Thoracic aorta (tissue), 2 donors: ENCODE results near the gene MSRB3. TPM values are rescaled to one million over a fixed set of nuclear protein-coding genes. Genes with fewer than 3 reads are reported as not detected.

Experiments used
- ATAC-seq: fragments of 150-250 bp; one replicate; pipeline ENCODE4 v1.8.0; 2017; ENCODE audit warnings: low read depth; ENCODE audit not compliant: insufficient number of reproducible peaks, low FRiP score
- DNase-seq: peaks from one replicate; pipeline ENCODE4 v3.0.0-alpha.2; 2020; ENCODE audit warnings: low spot score
- H3K27ac ChIP-seq, 2 donors: fragments of 200-600 bp; sonication (generic); 1 replicate in 1 of 2; 2 replicates in 1 of 2; pipeline ENCODE4 v1.5.1; 2016; ENCODE audit warnings: mild to moderate bottlenecking in 2 of 2, moderate library complexity in 2 of 2
- H3K27me3 ChIP-seq: fragments of 200-600 bp; sonication (generic); replicated peaks from 2 replicates; pipeline ENCODE4 v1.6.0; 2016; ENCODE audit warnings: mild to moderate bottlenecking; ENCODE audit not compliant: insufficient read depth
- H3K36me3 ChIP-seq: fragments of 200-600 bp; sonication (generic); one replicate; pipeline ENCODE4 v1.5.1; 2016
- H3K4me1 ChIP-seq, 2 donors: fragments of 200-600 bp; sonication (generic); 1 replicate in 1 of 2; 2 replicates in 1 of 2; pipeline versions ENCODE4 v1.5.1 to v1.6.0; 2016; ENCODE audit warnings: low read depth in 2 of 2, mild to moderate bottlenecking in 1 of 2; ENCODE audit not compliant: control insufficient read depth in 1 of 2
- H3K4me3 ChIP-seq: fragments of 200-600 bp; sonication (generic); 2 replicates; pipeline ENCODE4 v1.5.1; 2016; ENCODE audit warnings: mild to moderate bottlenecking
- H3K9me3 ChIP-seq: fragments of 200-600 bp; sonication (generic); 2 replicates; pipeline ENCODE4 v1.5.1; 2016
- CTCF ChIP-seq: fragments of 200-600 bp; sonication (generic); IDR thresholded peaks from one replicate; pipeline ENCODE4 v1.5.1; 2019; ENCODE audit warnings: antibody characterized with exemption
- total RNA-seq, 2 donors: library from RNA; depleted of rRNA; stranded (reverse); fragments of >200 nt; gene quantifications; one replicate each; pipeline versions ENCODE4 v1.1.0 to v1.2.3, GENCODE V29; 2016

The MSRB3 gene
- total RNA-seq, 2 donors from 2014 or later = 221 to 232 TPM

DNA sequence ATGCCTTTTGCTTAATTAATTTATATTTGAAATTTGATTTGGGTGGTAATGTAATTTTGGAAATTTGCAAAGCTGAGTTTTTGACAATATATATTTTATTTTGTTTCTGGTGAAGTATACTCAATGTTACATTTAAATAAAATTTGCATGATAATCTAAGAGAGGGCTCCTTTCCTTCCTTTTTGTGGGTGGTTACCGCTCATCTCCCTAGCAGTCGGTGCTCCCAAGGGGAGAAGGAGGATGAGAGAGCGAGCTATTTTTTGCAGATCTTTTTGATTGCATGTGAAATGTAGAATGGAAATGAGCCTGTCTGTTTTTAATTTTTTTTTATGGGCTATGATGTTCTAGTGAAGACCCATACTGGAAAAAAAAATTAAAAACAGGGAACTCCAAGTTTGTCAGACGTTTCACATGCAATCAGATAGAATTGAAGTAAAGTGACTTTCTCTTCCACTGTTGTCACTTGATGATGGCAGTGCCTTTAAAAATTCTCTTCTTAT is 39.8 kb downstream of the MSRB3 start:
- H3K27me3 ChIP-seq = no peaks in the 10 kb centered on the region
- H3K36me3 ChIP-seq = no peaks in the 10 kb centered on the region
- no peak for TF ChIP-seq CTCF
- ATAC-seq (no peak), DNase-seq (no peak)
- no peak overlapping the region for H3K4me3 ChIP-seq
- no peak overlapping the region for H3K27ac ChIP-seq
- H3K4me1 ChIP-seq = peaks cover 5 to 16% of the 10 kb centered on the region in 2 donors
- no peaks in the 10 kb centered on the region for H3K9me3 ChIP-seq

GRCh38 chr12:65319688-65320200 is 41.3 kb downstream of the MSRB3 start:
- Histone ChIP-seq H3K9me3 (no peaks in the 10 kb centered on the region), H3K4me3 (no peak overlapping the region), H3K27me3 (no peaks in the 10 kb centered on the region), H3K36me3 (no peaks in the 10 kb centered on the region), H3K27ac (no peak overlapping the region), H3K4me1 (peaks cover 5 to 16% of the 10 kb centered on the region in 2 donors)
- TF ChIP-seq CTCF = no peak
- no peak for ATAC-seq
- no peak for DNase-seq

- no peak for DNase-seq
- no peaks in the 10 kb centered on the region for H3K9me3 ChIP-seq
- H3K4me3 ChIP-seq = no peak overlapping the region
- no peak for ATAC-seq
- no peaks in the 10 kb centered on the region for H3K36me3 ChIP-seq
- no peak for TF ChIP-seq CTCF
- H3K27me3 ChIP-seq = no peaks in the 10 kb centered on the region
- no peak overlapping the region for H3K27ac ChIP-seq
- peaks cover 14 to 35% of the 10 kb centered on the region in 2 donors for H3K4me1 ChIP-seq
Measured at GRCh38 chr12:65323070-65323469, 44.6 kb downstream of the MSRB3 start.

- H3K4me3 ChIP-seq = no peak overlapping the region
- H3K27ac ChIP-seq = no peak overlapping the region
- no peak for ATAC-seq
- H3K27me3 ChIP-seq = no peaks in the 10 kb centered on the region
- H3K4me1 ChIP-seq = peaks cover 15 to 44% of the 10 kb centered on the region in 2 donors
- no peaks in the 10 kb centered on the region for H3K9me3 ChIP-seq
- TF ChIP-seq CTCF = no peak
- no peaks in the 10 kb centered on the region for H3K36me3 ChIP-seq
- no peak for DNase-seq
Measured at GRCh38 chr12:65324056-65324455, 45.6 kb downstream of the MSRB3 start.

- ATAC-seq = no peak
- no peaks in the 10 kb centered on the region for H3K9me3 ChIP-seq
- no peak overlapping the region for H3K4me3 ChIP-seq
- no peak for TF ChIP-seq CTCF
- no peaks in the 10 kb centered on the region for H3K27me3 ChIP-seq
- no peak for DNase-seq
- peaks cover 15 to 43% of the 10 kb centered on the region in 2 donors for H3K4me1 ChIP-seq
- no peak overlapping the region for H3K27ac ChIP-seq
- H3K36me3 ChIP-seq = no peaks in the 10 kb centered on the region
Measured at GRCh38 chr12:65324551-65324950, 46.1 kb downstream of the MSRB3 start.
